ENCODE results near the gene IGFALS.

DNA sequence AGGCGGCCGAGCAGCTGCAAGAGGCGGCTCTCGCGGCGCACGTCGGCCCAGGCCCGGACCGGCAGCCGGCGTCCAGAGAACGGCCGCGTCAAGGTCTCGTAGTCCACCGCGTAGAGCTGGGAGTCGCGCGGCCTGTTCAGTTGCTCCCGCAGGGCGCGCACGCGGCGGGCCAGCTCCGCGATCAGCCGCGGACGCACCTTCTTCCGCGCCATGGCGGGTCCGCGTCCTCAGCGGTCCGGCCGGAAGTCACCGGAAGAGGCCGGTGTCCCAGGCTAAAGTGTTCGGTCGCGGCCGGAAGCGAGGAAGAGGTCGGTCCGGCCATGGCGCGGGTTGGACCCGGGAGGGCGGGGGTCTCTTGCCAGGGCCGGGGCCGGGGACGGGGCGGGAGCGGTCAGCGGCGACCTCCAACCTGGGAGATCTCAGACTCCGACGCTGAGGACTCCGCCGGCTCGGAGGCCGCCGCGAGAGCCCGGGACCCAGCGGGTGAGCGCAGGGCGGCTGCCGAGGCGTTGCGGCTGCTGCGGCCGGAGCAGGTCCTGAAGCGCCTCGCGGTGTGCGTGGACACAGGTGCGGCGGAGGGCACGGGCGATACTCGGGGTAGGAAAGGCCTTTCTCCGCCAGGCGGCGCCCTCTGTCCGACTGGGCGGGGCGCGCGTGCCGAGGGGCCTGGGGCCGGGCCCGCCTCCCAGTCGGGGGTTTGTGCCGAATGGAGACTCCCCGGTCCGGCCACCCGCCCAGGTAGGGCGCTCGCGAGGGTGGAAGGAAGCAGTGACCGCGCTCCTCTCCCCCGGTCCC, 20.4 kb downstream of the IGFALS start, which contains the start of gene MRPS34:
- TF ChIP-seq EZH2 (IDR thresholded peaks at IDR 0.05; ENCODE audit: borderline replicate concordance, low read depth, low read length, severe bottlenecking): no peak
- TF ChIP-seq, protein P1, sequence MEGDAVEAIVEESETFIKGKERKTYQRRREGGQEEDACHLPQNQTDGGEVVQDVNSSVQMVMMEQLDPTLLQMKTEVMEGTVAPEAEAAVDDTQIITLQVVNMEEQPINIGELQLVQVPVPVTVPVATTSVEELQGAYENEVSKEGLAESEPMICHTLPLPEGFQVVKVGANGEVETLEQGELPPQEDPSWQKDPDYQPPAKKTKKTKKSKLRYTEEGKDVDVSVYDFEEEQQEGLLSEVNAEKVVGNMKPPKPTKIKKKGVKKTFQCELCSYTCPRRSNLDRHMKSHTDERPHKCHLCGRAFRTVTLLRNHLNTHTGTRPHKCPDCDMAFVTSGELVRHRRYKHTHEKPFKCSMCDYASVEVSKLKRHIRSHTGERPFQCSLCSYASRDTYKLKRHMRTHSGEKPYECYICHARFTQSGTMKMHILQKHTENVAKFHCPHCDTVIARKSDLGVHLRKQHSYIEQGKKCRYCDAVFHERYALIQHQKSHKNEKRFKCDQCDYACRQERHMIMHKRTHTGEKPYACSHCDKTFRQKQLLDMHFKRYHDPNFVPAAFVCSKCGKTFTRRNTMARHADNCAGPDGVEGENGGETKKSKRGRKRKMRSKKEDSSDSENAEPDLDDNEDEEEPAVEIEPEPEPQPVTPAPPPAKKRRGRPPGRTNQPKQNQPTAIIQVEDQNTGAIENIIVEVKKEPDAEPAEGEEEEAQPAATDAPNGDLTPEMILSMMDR (IDR thresholded peaks at IDR 0.05; ENCODE audit: borderline replicate concordance, extremely low read depth, low read length, poor library complexity, severe bottlenecking): peak; percentile 79
